Measurements from ENCODE around the gene TTLL1.

- TF ChIP-seq SIN3A (IDR thresholded peaks at IDR 0.05; ENCODE audit: borderline replicate concordance, insufficient read depth, low read depth, low read length) (no peak), CTCF (IDR thresholded peaks at IDR 0.05) (no peak), TCF7L2 (IDR thresholded peaks at IDR 0.05; ENCODE audit: low read depth, low read length) (no peak), REST (IDR thresholded peaks at IDR 0.05; ENCODE audit: insufficient read depth in 1 of 2, low read depth in 2 of 2, low read length in 1 of 2) (no peak)
These were observed 52.8 kb downstream of the TTLL1 start for GRCh38 chr22:43036282-43036829.

Data from Panc1 (cell line).